Erythroblast (primary cell): Measurements from ENCODE around the gene INCENP.
"Not testable (repeated sequence)": the region's sequence is repeated elsewhere in the genome, so short reads cannot be mapped to it uniquely, and the experiment has no call there.

Source experiments
- DNase-seq, 2 experiments: peaks; one replicate each; lab custom pipeline; 2025; lab: John Stamatoyannopoulos, UW
- GATA1 ChIP-seq: IDR thresholded peaks from 2 replicates; pipeline ENCODE4 v1.6.1; 2011; ENCODE audit warnings: low read depth, mild to moderate bottlenecking, control low read depth, low read length, moderate library complexity
- POLR2A ChIP-seq: IDR thresholded peaks from 2 replicates; pipeline ENCODE4 v1.6.1; 2011; ENCODE audit warnings: mild to moderate bottlenecking, low read length

The INCENP gene

GRCh38 chr11:62123669-62124185 is at the start of gene INCENP:
INCENP (plus strand) TSS chr11:62124011; CDS start chr11:62128162, 4,151 bp downstream.
- TF ChIP-seq GATA1, result no peak
- peak; percentile 82 for TF ChIP-seq POLR2A
- DNase-seq, result peak; percentile 98 to 99

- DNase-seq, result no peak
- TF ChIP-seq GATA1 (no peak), POLR2A (no peak)
Measured at GRCh38 chr11:62075438-62075837, 48.4 kb upstream of the INCENP start.

GRCh38 chr11:62077132-62077531 is 46.7 kb upstream of the INCENP start:
- TF ChIP-seq GATA1 (no peak), POLR2A (no peak)
- no peak for DNase-seq

- peak; percentile 81 to 92 for DNase-seq
- TF ChIP-seq POLR2A (no peak), GATA1 (no peak)
Measured at GRCh38 chr11:62081378-62082291, 42.2 kb upstream of the INCENP start.

GRCh38 chr11:62082292-62082657 is 41.5 kb upstream of the INCENP start:
- TF ChIP-seq POLR2A, result no peak
- no peak for DNase-seq

- not testable (repeated sequence) for DNase-seq
Measured at GRCh38 chr11:62084801-62085200, 39.0 kb upstream of the INCENP start.

GRCh38 chr11:62087694-62088093 is 36.1 kb upstream of the INCENP start:
- TF ChIP-seq POLR2A, result no peak
- TF ChIP-seq GATA1, result no peak
- no peak for DNase-seq

- TF ChIP-seq POLR2A (no peak), GATA1 (no peak)
Measured at GRCh38 chr11:62088331-62088933, 35.4 kb upstream of the INCENP start.

GRCh38 chr11:62103141-62103540 is 20.7 kb upstream of the INCENP start:
- TF ChIP-seq POLR2A (no peak), GATA1 (no peak)
- DNase-seq, result no peak

More at GRCh38 chr11:62088331-62088933, 35.4 kb upstream of the INCENP start:
- peak; percentile 29 to 44 for DNase-seq

GRCh38 chr11:62103986-62104385 is 19.8 kb upstream of the INCENP start:
- TF ChIP-seq GATA1 (no peak), POLR2A (no peak)
- DNase-seq, result no peak

GRCh38 chr11:62104816-62105653 is 18.8 kb upstream of the INCENP start:
- peak; percentile 77 to 78 for DNase-seq
- TF ChIP-seq POLR2A (peak; percentile 57), GATA1 (no peak)

- no peak for TF ChIP-seq GATA1
- TF ChIP-seq POLR2A, result peak; percentile 23
- no peak for DNase-seq
Measured at GRCh38 chr11:62105667-62106191, 18.1 kb upstream of the INCENP start.
